Lower leg skin (tissue), 3 donors: ENCODE data around the gene ACTN3.

Experiments used
- CTCF ChIP-seq, 3 donors: fragments of 450-650 bp; IDR thresholded peaks; one replicate each; pipeline ENCODE4 v1.5.1; 2016; ENCODE audit warnings: antibody characterized with exemption in 3 of 3, mild to moderate bottlenecking in 3 of 3, moderate library complexity in 2 of 3
- POLR2A ChIP-seq, 2 donors: fragments of 450-650 bp; IDR thresholded peaks; one replicate each; pipeline ENCODE4 v1.6.1; 2016 to 2017; ENCODE audit warnings: antibody characterized with exemption in 2 of 2, mild to moderate bottlenecking in 1 of 2, moderate library complexity in 1 of 2

GRCh38 chr11:66546368-66546965 lies at the start of gene ACTN3:
- TF ChIP-seq CTCF (IDR thresholded peaks at IDR 0.05) (no peak), POLR2A (IDR thresholded peaks at IDR 0.05) (no peak)
